Activated CD4-positive, alpha-beta T cell treated with anti-CD3 and anti-CD28 coated beads for 48 hours (primary cell): ENCODE results near the gene EEPD1.
A peak's percentile ranks its signal among the peaks of the same experiment; 100 is the strongest.
"Not testable (repeated sequence)": the region's sequence is repeated elsewhere in the genome, so short reads cannot be mapped to it uniquely, and the experiment has no call there.

Experiments
- DNase-seq: peaks from one replicate; pipeline ENCODE4 v3.0.0-alpha.2; 2020

The EEPD1 gene

DNA sequence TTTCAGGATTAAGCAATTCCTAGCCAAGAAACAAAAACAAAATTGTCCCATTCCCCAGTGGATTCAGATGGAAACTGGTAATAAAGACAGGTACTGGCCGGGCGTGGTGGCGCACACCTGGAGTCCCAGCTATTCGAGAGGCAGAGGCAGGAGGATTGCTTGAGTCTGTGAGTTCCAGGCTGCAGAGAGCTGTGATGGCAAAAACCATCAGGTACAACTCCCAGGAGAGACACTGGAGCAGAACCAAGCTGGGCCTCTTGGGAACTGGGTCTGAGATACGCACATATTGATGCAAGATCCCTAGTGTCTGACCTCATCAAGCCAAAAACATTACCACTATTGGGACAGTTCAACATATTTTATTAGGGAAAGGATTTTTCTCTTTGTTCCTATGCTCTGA lies 152.6 kb downstream of the EEPD1 start:
- DNase-seq, result no peak

DNA sequence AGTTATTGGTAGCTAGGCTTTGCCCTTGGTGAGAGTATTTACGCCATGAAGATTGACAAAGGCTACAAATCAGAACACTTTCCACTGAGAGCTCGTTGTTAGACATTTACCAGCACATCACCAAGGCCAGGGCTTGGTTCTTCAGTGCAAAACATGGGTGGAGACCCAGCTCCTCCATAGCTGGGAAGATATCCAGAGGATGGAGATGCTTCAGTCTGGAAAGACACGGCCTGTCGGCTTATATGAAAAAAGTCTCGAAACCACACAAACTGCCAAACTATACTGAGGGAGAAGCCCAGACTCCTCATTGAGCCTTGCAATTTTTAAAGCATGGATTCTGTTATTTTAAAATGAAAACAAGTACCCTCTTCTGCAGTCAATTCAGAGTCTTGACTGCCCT lies 153.2 kb downstream of the EEPD1 start:
- no peak for DNase-seq

DNA sequence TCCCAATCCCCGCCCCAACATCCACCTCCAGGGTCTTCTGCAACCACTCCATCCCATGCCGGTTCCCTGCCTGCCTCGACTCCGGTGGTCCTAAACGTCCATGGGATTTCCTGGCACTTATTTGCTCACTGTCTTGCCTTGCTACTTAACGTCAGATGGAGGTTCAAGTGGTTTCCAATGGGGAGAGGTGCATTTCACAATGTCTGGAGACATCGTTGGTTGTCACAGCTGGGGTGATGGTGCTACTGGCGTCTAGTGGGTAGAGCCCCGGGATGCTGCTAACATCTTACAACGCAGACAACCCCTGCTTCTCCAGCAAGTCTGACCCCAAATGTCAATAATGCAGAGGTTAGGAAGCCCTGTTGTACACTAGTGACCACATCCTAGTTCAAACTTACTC lies 153.7 kb downstream of the EEPD1 start:
- DNase-seq, result no peak

DNA sequence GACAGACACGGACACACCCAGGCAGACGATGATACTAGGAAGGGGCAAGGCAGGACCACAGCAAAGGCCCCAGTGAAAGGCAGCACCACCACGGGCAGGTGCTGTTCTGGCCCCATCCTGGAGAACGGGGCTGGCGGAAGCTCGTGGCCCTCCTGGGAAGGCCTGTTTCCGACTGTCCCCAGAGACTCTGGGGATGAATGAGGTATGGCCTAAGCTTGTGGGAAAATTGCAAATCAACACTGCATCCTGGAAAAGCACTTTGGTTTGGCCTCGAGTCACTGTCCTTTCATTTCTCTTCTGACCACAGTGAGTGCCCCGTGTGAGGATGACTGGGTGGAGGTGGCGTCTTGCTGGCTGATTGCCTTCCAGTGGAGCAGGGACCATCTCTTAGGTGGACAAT lies 155.0 kb downstream of the EEPD1 start:
- no peak for DNase-seq

DNA sequence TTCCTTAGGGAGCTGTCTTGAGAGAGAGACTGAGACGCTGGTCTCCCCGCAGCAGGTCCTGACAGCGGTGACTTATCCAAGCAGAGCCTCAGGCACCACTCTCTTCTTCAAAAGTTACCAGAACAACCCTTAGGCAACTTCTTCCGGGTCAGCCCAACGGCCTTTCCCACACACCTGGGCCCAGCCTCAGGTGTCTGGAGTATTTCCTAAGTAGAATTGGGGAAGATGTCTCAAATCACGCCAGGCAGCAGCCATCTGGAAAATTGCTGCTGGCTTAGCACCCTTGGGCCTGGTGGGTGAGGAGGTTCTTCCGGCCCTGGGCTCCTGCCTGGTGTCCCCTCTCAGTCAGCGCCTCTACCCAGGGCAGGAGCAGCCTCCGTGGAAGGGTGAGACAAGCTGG lies 156.2 kb downstream of the EEPD1 start:
- DNase-seq, result no peak

DNA sequence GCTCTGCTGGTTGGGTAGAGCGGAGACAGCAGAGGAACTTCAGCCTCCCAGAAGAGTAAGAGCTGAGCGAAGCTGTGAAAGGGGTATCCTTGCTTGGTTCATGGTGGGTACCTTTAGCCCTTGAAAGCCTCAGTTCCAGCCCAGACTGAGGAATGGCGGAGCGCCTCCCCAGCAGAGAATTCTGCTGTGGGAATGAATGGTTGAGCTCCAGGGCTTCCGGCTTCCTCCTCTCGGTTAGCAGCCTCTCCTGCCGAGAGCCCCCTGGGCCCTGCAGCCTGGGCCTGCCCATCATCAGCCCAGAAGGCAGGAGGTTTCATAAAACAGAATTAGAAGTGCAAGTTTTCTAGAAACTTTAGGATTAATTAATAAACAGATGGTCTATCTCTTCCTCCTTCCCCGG lies 156.7 kb downstream of the EEPD1 start:
- DNase-seq, result no peak

DNA sequence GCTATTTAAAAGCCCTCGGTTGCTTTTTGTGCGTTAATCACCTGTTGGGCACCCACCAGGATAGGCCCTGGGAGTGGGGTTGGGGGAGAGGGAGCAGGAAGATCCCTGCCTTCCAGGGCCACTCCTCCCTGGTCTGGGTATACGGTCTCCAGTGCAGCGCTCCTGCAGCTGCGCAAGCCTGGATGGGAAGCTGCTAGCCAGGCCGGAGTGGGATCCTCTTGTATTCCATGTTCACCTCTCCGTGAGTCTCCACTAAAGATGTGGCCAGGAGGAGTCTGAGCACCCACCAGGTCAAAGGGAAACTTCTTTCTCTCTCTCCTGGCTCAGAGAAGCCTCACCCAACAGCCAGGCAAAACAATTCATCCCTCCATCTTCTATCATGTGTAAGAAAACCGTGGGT lies 157.8 kb downstream of the EEPD1 start:
- no peak for DNase-seq

DNA sequence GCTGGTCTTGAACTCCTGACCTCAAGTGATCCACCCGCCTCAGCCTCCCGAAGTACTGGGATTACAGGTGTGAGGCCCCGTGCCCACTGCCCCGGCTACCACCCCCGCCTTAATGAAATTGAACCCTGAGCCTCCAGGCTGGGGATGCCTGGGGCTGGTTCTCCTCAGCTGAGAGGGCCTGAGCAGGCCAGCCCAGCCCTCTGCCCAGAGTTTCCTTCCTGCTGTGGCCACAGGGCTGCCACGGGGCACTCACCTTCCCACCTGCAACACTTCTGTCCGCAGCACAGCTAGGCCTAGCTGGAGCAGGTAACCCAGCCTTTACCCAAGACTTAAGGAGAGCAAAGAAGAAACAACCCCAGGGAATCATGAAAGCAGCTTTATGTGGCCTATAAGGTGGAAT lies 158.5 kb downstream of the EEPD1 start:
- DNase-seq, result no peak

DNA sequence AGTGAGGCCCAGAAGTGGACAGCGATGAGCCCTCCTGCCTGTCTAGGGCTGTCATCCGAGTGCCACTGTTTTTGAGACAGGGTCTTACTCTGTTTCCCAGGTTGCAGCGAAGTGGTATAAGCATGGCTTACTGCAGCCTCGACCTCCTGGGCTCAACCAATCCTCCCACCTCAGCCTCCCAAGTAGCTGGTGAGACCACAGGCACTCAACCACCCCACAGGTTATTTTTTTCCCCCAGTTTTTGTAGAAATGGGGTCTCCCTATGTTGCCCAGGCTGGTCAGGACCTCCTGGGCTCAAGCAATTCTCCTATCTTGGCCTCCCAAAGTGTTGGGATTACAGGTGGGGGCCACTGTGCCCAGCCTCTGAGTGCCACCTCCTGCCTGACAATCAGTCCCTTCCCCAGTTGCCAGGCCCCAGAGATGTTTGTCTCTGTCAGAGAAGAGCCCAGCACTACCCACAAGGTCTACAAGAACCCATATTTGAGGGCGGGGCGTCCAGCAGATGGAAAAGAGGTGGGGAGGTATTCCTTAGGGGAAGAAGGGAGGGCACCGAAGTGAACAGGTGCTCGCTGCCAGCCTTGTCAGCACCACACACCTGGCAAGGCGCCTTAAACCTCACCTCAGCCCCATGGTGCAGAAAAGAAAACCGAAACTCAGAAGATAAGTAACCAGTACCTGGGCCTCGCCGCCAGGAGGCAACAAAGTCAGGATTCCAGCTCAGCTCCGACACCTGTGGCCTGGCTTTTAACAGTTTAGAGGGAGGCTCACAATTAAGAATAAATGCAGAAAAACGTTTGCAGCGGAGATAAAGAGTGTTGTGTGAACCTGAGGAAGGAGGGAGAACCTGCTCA lies 159.2 kb downstream of the EEPD1 start:
- peak; percentile 39 for DNase-seq

DNA sequence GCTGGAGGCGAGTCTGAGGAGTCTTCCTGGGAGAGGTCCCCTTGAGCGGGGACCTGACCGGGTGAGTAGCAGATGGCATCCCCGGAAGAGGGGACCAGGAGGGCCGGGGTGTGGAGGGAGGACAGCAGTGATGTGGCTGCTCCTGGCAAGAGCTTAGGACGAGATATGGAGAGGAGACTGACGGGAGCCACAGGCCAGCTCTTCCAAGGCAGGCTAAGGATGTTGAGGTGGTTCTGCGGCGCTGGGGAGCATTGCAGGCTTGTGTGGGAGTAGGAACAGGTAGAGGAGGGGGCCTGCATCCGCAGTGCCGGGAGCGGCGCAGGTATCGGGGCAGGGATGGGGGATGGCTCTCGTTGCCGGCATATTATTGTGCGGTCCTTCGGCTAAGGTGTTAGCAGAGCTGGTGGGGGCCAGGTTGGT lies 159.9 kb downstream of the EEPD1 start:
- no peak for DNase-seq

DNA sequence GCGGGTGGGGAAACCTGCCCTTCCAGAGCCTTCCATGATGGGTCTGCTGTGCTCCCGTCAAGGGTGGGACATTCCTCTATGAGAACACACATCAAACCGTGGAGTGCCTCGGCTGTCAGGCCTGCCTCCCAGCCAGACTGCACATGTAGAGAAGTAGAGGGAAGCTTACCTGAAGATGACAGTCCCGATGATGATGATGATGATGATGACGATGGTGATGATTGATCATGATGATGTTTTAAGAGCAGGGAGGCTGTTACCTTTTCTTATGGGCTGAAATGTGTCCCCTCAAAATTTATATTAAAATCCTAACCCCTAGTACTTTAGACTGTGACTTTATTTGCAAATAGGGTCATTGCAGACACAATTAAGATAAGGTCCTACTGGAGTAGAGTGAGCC lies 160.6 kb downstream of the EEPD1 start:
- no peak for DNase-seq

DNA sequence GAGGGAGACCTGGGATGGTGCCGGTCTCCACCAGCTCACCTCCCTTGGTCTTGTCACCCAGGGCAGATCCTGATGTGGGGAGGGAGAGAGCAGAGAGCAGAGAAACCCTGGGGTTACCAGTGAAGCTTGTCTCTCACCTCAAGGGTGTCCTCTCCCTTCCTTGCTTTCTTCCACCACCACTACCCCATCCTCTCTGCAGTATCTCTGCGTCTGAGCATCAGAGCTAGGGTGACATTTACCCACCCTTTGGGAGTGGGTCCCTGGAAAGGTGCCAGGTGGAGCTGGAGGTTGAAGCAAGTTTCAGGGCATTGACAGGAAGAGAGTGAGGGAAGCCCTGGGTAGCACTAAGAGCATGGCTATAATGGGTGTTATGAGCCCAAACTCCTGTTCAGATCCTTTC lies 161.4 kb downstream of the EEPD1 start:
- no peak for DNase-seq

DNA sequence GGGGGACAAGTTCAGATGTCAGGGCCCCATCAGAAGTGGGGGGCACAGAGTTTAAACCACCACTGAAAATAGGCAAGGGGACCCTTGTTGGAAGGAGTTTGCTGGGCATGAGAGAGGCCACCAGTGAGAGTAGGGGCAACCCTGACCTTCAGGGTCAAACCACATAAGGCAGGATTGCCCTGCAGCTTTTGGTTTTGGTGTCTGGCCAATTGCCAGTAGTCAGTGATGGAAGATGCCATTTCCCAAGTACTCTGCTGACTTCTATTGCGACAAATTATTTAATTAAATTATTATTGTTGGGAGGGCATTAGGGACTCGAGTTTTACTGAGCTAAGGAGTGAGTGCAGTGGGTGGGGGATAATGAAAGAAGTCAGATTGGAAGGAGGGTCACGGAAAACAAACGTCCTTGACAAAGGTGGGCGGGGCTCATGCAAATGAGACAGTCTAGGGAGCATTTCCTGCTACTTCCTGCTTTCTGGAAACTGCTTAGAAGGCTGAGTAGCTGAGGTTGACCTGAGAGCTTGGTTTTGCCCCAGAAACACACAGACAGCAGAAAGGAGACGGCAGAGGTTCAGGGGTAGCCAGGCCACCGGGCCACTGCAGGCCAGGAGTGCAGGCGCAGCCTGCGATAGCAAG lies 162.4 kb downstream of the EEPD1 start:
- DNase-seq, result no peak

DNA sequence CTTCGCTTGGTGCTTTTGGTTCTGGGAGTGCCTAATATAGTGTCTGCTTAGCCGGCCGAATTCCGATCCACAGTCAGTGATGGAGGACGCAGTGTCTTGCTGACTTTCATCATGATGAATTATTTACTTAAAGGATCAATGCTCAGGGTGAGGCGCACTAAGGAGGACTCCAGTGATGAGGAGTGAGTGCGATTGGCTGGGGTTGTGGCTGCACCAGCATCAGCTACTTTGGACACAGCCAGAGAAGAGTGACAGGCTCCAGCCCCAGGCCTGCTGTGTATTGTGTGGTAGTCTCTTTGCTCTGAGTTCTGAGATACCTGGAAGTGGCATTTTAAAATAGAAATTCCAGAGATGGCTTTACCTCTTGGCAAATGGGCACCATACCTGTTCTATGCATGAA lies 163.3 kb downstream of the EEPD1 start:
- no peak for DNase-seq

DNA sequence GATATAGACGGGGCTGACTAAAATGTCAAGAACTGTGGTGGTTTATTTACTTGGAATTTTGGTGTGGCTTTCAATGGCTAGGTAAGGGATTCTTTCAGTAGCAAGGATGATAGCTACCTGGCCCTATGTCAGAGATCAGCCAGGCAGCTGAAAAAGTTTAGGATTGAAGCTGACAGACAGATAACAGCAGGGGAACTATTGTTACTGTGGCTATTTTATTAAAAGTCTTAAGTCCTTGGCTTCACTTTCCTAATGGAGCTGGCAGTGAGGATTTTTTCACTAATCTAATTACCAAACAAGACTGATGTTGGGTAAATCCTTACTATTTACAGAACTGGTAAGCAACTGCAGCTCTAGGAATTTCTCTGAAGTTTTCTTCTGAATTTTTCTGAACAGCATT lies 164.2 kb downstream of the EEPD1 start:
- no peak for DNase-seq

DNA sequence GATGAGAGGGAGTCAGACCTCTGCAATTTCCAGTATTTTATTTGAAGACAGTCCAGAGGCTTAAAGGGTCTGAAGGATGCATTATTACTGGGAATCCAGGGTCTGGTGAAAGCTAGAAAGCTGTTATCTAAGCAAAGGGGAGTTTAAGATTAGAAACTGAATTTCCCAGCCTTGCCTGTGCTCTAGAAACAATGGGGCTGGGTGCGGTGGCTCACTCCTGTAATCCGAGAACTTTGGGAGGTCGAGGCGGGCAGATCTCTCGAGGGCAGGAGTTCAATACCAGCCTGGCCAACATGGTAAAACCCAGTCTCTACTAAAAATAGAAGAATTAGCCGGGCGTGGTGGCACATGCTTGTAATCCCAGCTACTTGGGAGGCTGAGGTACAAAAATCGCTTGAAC lies 165.1 kb downstream of the EEPD1 start:
- DNase-seq, result no peak

DNA sequence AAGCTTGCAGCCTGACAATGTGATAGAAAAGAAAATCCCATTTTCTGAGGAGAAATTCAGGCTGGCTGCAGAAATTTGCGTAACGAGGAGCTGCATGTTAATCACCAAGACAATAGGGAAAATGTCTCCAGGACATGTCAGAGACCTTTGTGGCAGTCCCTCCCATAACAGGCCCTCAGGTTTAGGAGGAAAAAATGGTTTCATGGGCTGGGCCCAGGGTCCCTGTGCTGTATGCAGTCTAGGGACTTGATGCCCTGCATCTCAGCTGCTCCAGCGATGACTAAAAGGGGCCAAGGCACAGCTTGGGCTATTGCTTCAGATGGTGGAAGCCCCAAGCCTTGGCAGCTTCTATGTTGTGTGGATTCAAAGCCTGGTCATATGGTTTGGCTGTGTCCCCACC lies 168.2 kb downstream of the EEPD1 start:
- DNase-seq, result not testable (repeated sequence)

DNA sequence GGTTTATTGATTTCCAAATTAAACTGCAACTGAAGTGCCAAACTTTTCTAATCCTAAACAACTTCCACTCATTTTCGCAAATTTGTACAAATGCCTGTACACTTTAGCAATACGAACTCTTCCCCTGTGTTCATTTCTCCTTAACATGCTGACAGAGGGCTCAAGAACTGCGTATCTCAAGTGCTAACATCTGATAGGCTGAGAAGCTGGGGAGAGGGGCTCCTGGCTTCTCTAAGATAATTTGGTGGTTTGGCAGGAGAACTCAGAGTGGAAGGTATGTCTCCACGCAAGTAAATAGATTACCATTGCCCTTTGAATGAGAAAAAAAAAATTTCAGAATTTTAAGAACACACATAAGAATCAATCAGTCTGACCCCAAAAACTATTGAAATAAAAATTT lies 183.3 kb downstream of the EEPD1 start:
- DNase-seq, result no peak

DNA sequence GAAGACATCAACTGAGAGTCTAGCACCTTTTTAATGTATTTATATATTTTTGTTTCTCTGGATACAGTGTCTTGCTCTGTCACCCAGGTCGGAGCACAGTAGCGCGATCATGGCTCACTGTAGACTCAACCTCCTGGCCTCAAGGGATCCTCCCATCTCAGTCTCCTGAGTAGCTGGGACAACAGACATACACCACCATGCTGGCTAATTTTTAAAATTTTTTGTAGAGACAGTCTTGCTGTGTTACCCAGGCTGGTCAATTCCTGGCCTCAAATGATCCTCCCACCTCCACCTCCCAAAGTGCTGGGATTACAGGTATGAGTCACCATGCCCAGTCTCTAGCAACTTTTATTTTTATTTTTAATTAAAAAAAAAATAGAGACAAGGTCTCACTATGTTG lies 185.2 kb downstream of the EEPD1 start:
- no peak for DNase-seq

DNA sequence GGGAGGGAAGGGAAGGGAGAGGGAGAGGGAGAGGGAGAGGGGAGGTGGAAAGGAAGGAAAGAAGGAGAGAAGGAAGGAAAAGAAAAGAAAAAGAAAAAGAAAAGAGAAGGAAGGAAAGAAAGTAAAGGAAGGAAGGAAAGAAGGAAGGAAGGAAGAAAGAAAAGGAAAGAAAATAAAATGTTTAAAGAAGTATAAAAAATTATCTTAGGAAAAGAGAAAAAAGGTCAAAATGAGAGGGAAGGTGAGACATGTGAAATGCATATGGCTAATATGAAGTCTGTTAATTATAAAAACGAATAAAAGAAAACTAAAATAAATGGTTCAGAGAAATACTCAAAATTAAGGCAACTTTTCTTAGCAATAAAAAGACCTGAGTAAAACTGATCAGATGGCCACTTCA lies 190.5 kb downstream of the EEPD1 start:
- no peak for DNase-seq

DNA sequence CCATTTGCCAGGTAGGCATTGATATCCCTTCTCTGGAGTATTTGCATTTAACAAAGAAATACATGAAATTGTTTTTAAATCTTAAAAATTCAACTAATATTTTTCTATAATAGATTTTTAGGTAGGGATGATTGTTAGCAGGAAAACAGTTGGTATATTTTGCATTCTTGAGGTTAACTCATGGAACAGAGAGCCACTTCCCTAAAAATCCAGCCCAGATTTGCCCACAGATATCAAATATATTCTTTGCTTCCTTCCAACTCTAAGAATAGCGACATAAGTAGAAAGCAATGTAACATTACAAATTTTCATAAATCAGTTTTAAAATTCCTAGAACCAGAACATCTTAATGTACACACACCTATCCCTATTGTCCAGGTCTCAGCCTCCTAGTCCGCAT lies 191.6 kb downstream of the EEPD1 start:
- DNase-seq, result no peak

DNA sequence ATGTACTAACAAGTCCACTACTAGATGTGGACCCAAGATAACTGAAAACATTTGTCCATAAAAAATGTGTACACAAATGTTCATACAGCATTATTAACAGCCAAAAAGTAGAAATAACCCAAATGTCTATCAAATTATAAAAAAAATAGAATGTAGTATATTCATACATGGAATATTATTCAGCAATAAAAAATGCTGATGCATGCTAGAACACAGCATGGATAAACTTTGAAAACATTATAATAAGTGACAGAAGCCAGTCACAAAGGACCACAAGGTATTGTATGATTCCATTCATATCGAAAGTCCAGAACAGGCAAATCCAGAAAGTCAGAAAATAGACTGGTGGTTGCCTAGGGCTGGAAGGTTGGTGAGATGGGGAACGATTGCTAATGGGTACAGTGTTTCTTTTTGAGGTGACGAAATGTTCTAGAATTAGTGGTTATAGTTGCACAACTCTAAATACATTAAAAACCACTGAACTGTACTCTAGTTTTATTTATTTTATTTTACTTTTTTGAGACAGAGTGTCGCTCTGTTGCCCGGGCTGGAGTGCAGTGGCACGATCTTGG lies 193.3 kb downstream of the EEPD1 start:
- no peak for DNase-seq

DNA sequence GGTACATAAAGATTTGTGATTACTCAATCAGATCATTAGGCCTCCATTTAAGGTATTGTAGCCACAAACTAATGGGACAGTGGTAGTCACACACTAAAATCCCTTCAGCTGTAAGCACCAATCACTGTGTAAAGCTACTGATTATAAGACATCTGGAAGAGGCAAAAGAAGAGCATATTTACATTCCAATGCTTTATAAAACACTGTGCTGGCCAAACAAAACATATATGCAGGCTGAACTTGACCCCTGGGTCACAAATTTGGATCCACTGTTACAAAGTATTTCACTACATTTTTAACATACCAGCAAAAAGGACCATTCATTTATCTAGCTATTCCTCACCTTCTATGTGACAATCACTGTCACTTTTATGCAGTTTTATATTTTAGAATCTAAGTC lies 195.2 kb downstream of the EEPD1 start:
- no peak for DNase-seq

DNA sequence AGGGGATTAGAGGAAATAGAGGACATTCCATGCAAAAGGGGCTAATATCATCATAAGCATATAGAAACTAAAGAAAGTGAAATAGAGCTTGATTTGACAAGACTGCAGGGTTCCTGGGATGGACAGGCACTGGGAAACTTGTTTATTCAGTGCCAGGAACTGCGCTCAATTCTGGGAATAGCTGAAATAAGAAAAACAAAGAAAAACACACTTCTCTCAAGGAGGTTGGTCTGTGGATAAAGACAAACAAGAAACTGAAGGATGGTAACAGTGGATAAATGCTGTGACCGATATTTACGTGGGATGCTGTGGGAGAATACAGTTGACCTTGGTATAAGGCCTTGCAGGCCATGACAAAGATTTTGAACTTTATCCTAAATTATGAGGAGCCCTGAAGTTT lies 195.7 kb downstream of the EEPD1 start:
- DNase-seq, result no peak

DNA sequence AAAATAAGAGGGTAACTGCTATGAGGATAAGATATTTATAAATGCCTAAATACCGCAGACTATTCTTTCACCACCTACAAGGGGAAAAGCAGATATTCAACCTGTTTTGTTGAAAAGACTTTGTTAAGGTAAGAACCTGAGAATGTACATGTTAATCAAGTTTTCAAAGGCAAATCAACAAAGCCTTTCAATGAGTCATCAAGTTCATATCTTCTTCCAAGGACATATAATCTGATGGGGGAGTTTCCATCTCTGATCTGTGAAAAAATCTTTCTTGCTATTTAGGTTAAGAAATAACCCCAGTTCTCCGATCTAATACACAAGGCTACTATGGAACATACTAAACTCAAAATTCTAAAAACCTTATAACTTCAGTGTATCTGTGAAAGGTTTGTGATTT lies 196.6 kb downstream of the EEPD1 start:
- no peak for DNase-seq
